DOHH2 (cell line): Measurements from ENCODE around the gene ARMC9.

ENCODE experiments used
- H3F3A ChIP-seq: fragments of 200-600 bp; sonication (generic), shearing (Covaris generic); 2 replicates; pipeline ENCODE4 v1.6.0; 2016; ENCODE audit warnings: antibody characterized with exemption, mild to moderate bottlenecking; ENCODE audit not compliant: control insufficient read depth, insufficient read depth
- H3K27ac ChIP-seq: fragments of 200-600 bp; sonication (generic); 2 replicates; pipeline ENCODE4 v1.5.1; 2014; ENCODE audit warnings: low read depth, mild to moderate bottlenecking, low read length, moderate library complexity
- H3K27me3 ChIP-seq: fragments of 200-600 bp; sonication (generic); 2 replicates; pipeline ENCODE4 v1.6.1; 2014; ENCODE audit warnings: mild to moderate bottlenecking, low read length, mixed read lengths; ENCODE audit not compliant: control insufficient read depth
- H3K36me3 ChIP-seq: fragments of 200-600 bp; sonication (generic); 2 replicates; pipeline ENCODE4 v1.6.1; 2014; ENCODE audit warnings: mild to moderate bottlenecking, low read length, moderate library complexity, mixed read lengths; ENCODE audit not compliant: control insufficient read depth
- H3K4me1 ChIP-seq: fragments of 200-600 bp; sonication (generic); 2 replicates; pipeline ENCODE4 v1.6.1; 2014; ENCODE audit warnings: mild to moderate bottlenecking, low read length, mixed read lengths; ENCODE audit not compliant: control insufficient read depth
- H3K4me2 ChIP-seq: fragments of 200-600 bp; sonication (generic); 2 replicates; pipeline ENCODE4 v1.6.0; 2014; ENCODE audit warnings: mild to moderate bottlenecking, low read length, moderate library complexity
- H3K4me3 ChIP-seq: fragments of 200-600 bp; sonication (generic); 2 replicates; pipeline ENCODE4 v1.5.1; 2014; ENCODE audit warnings: mild to moderate bottlenecking, low read length, mixed read lengths
- H3K79me2 ChIP-seq: fragments of 200-600 bp; sonication (generic); 2 replicates; pipeline ENCODE4 v1.6.1; 2014; ENCODE audit warnings: mild to moderate bottlenecking, low read length, mixed read lengths; ENCODE audit not compliant: control insufficient read depth
- H3K9me2 ChIP-seq: fragments of 200-600 bp; sonication (generic); replicated peaks from 2 replicates; pipeline ENCODE4 v1.6.1; 2014; ENCODE audit warnings: mild to moderate bottlenecking, low read length, mixed read lengths; ENCODE audit not compliant: control insufficient read depth
- H3K9me3 ChIP-seq: fragments of 200-600 bp; sonication (generic); 2 replicates; pipeline ENCODE4 v1.6.1; 2014; ENCODE audit warnings: antibody characterized with exemption, low read length, mixed read lengths; ENCODE audit not compliant: control insufficient read depth, insufficient read depth
- H4K20me1 ChIP-seq: fragments of 200-600 bp; sonication (generic); 2 replicates; pipeline ENCODE4 v1.6.0; 2014; ENCODE audit warnings: low read depth, mild to moderate bottlenecking, antibody characterized with exemption, low read length, moderate library complexity; ENCODE audit not compliant: control insufficient read depth, insufficient read depth
- CTCF ChIP-seq: fragments of 200-600 bp; sonication (generic); IDR thresholded peaks from one replicate; pipeline ENCODE4 v1.5.1; 2014; ENCODE audit warnings: antibody characterized with exemption, mild to moderate bottlenecking, low read depth, low read length; ENCODE audit not compliant: poor library complexity, severe bottlenecking
- EZH2phosphoT487 ChIP-seq: fragments of 200-600 bp; sonication (generic); IDR thresholded peaks from 2 replicates; pipeline ENCODE4 v1.6.1; 2017; ENCODE audit warnings: borderline replicate concordance, mild to moderate bottlenecking, antibody characterized with exemption, low read length, moderate library complexity, mixed read lengths

Gene ARMC9

DNA sequence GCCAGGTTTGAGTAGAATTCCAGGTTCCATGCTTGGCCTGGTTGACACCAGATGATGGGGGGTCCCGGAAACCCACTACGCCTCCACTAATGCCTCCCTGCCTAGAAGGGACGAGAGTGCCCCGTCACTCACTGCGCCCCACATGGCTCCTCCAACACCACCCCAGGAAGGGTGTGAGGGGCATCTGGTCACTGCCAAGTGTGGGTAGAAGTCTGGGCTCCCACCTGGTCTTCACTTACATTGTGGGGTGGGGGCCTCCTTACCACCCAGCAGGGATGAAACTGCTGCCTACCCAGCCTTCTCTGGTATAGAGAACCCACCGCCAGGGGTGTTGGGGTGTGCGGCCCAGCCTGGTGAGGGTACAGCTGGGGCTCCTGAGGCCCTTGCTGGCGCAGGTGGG is 131.9 kb downstream of the ARMC9 start:
- Histone ChIP-seq H3K9me3 (no peaks in the 10 kb centered on the region), H4K20me1 (no peaks in the 10 kb centered on the region), H3K4me2 (no peak overlapping the region), H3K4me1 (no peaks in the 10 kb centered on the region; the same call in 1 of the 2 replicates), H3K79me2 (no peaks in the 10 kb centered on the region), H3K9me2 (no peaks in the 10 kb centered on the region), H3F3A (no peaks in the 10 kb centered on the region), H3K4me3 (no peak overlapping the region), H3K27ac (no peak overlapping the region), H3K27me3 (no peaks in the 10 kb centered on the region), H3K36me3 (no peaks in the 10 kb centered on the region)
- TF ChIP-seq CTCF (no peak), EZH2phosphoT487 (no peak)

- TF ChIP-seq EZH2phosphoT487 = no peak
- no peak for TF ChIP-seq CTCF
- no peaks in the 10 kb centered on the region for H3K9me2 ChIP-seq
- no peaks in the 10 kb centered on the region for H3K36me3 ChIP-seq
- no peaks in the 10 kb centered on the region for H3K27me3 ChIP-seq
- no peaks in the 10 kb centered on the region for H3K79me2 ChIP-seq
- H4K20me1 ChIP-seq = no peaks in the 10 kb centered on the region
- no peaks in the 10 kb centered on the region for H3K9me3 ChIP-seq
- no peaks in the 10 kb centered on the region for H3F3A ChIP-seq
- H3K4me1 ChIP-seq = no peaks in the 10 kb centered on the region; the same call in 1 of the 2 replicates
- H3K27ac ChIP-seq = no peak overlapping the region
- no peak overlapping the region for H3K4me2 ChIP-seq
- no peak overlapping the region for H3K4me3 ChIP-seq
Observed at GRCh38 chr2:231331533-231331932, 133.1 kb downstream of the ARMC9 start.

GRCh38 chr2:231332388-231332787 is 134.0 kb downstream of the ARMC9 start:
- H3K27me3 ChIP-seq = no peaks in the 10 kb centered on the region

More at GRCh38 chr2:231332388-231332787, 134.0 kb downstream of the ARMC9 start:
- H3K36me3 ChIP-seq = no peaks in the 10 kb centered on the region
- no peak overlapping the region for H3K4me2 ChIP-seq
- TF ChIP-seq EZH2phosphoT487 (no peak), CTCF (no peak)
- H3K79me2 ChIP-seq = no peaks in the 10 kb centered on the region
- H3K9me2 ChIP-seq = no peaks in the 10 kb centered on the region
- no peaks in the 10 kb centered on the region for H3K9me3 ChIP-seq
- no peak overlapping the region for H3K27ac ChIP-seq
- no peaks in the 10 kb centered on the region; the same call in 1 of the 2 replicates for H3K4me1 ChIP-seq
- H3K4me3 ChIP-seq = no peak overlapping the region
- H3F3A ChIP-seq = no peaks in the 10 kb centered on the region
- no peaks in the 10 kb centered on the region for H4K20me1 ChIP-seq
